Activated naive CD4-positive, alpha-beta T cell treated with anti-CD3 and anti-CD28 coated beads, Interleukin-2, amount 50 U/mL, for 72 hours (primary cell): ENCODE measurements around the gene MAGOH. TPM values are rescaled to one million over a fixed set of nuclear protein-coding genes. Genes with fewer than 3 reads are reported as not detected.
"Not testable (repeated sequence)": the region's sequence is repeated elsewhere in the genome, so short reads cannot be mapped to it uniquely, and the experiment has no call there.

Source experiments
- ATAC-seq, 2 donors: fragments of 150-1000 bp; cut with Tn5 transposase; 2 replicates each; pipeline ENCODE4 v1.10.0; 2021; ENCODE audit warnings: mild to moderate bottlenecking in 2 of 2, moderate library complexity in 2 of 2
- DNase-seq, 2 donors: peaks; one replicate each; pipeline ENCODE4 v3.0.0; 2021 to 2022; ENCODE audit warnings: low spot score in 2 of 2
- H3K27ac Mint-ChIP-seq, 2 donors: one replicate each; pipeline ENCODE4 v1.8.0; 2022; ENCODE audit warnings: mild to moderate bottlenecking in 2 of 2, mixed read lengths in 2 of 2
- H3K36me3 Mint-ChIP-seq, 2 donors: one replicate each; pipeline ENCODE4 v1.8.0; 2022; ENCODE audit warnings: mixed read lengths in 2 of 2
- H3K9me3 Mint-ChIP-seq, 2 donors: one replicate each; pipeline ENCODE4 v1.8.0; 2022; ENCODE audit warnings: mixed read lengths in 2 of 2
- total RNA-seq, 2 donors: library from RNA; stranded (reverse); gene quantifications; one replicate each; pipeline ENCODE4 v1.2.3, GENCODE V29; 2022

The MAGOH gene
- total RNA-seq: 10 to 100 TPM; 71.7 to 92.1 TPM

- Mint-ChIP-seq H3K36me3 (peaks cover 10 to 17% of the 10 kb centered on the region in 2 donors), H3K9me3 (no peaks in the 10 kb centered on the region), H3K27ac (peak within 1 kb of the TSS; percentile 94 to 98)
- ATAC-seq: peak; percentile 99 to 100
- peak; percentile 93 to 94 for DNase-seq
Measured at GRCh38 chr1:53238197-53239155, at the start of gene MAGOH. Gene MAGOH (minus strand): TSS chr1:53238518. CDS start chr1:53238448, 70 bp downstream.

- no peak for ATAC-seq
- H3K9me3 Mint-ChIP-seq: no peaks in the 10 kb centered on the region
- DNase-seq: no peak
- peaks cover 2 to 6% of the 10 kb centered on the region in 2 donors for H3K36me3 Mint-ChIP-seq
- no peak overlapping the region for H3K27ac Mint-ChIP-seq
Measured at GRCh38 chr1:53286955-53287354, 48.6 kb upstream of the MAGOH start.

GRCh38 chr1:53285969-53286760 is 47.8 kb upstream of the MAGOH start:
- Mint-ChIP-seq H3K27ac (peak overlapping the region in 1 of 2 donors; percentile 55), H3K9me3 (no peaks in the 10 kb centered on the region), H3K36me3 (peaks cover 6% of the 10 kb centered on the region in 2 donors)
- DNase-seq (no peak), ATAC-seq (peak in 1 of 2 donors; percentile 73)

- Mint-ChIP-seq H3K27ac (no peak overlapping the region), H3K36me3 (peaks cover 6% of the 10 kb centered on the region in 2 donors), H3K9me3 (no peaks in the 10 kb centered on the region)
- ATAC-seq (no peak), DNase-seq (no peak)
Measured at GRCh38 chr1:53285546-53285945, 47.2 kb upstream of the MAGOH start.

GRCh38 chr1:53284224-53285020 is 46.1 kb upstream of the MAGOH start:
- H3K9me3 Mint-ChIP-seq: no peaks in the 10 kb centered on the region
- no peak for DNase-seq
- peak overlapping the region in 1 of 2 donors; percentile 36 for H3K27ac Mint-ChIP-seq
- no peak for ATAC-seq
- H3K36me3 Mint-ChIP-seq: peaks cover 6% of the 10 kb centered on the region in 2 donors

GRCh38 chr1:53283156-53283555 is 44.8 kb upstream of the MAGOH start:
- DNase-seq, H3K9me3 Mint-ChIP-seq, H3K36me3 Mint-ChIP-seq, H3K27ac Mint-ChIP-seq, ATAC-seq: not testable (repeated sequence)

GRCh38 chr1:53281133-53281532 is 42.8 kb upstream of the MAGOH start:
- ATAC-seq (no peak), DNase-seq (no peak)
- Mint-ChIP-seq H3K9me3 (no peaks in the 10 kb centered on the region), H3K27ac (peak overlapping the region; percentile 66 to 96), H3K36me3 (peaks cover 16 to 18% of the 10 kb centered on the region in 2 donors)

GRCh38 chr1:53280496-53280895 is 42.2 kb upstream of the MAGOH start:
- ATAC-seq (no peak), DNase-seq (no peak)
- no peaks in the 10 kb centered on the region for H3K9me3 Mint-ChIP-seq
- H3K27ac Mint-ChIP-seq: peak overlapping the region; percentile 66 to 96
- H3K36me3 Mint-ChIP-seq: peaks cover 16 to 18% of the 10 kb centered on the region in 2 donors

- Mint-ChIP-seq H3K27ac (peak overlapping the region in 1 of 2 donors; percentile 66), H3K9me3 (no peaks in the 10 kb centered on the region), H3K36me3 (peaks cover 12 to 18% of the 10 kb centered on the region in 2 donors)
- DNase-seq (no peak), ATAC-seq (no peak)
Measured at GRCh38 chr1:53279296-53280200, 41.2 kb upstream of the MAGOH start.

- DNase-seq (peak in 1 of 2 donors; percentile 79), ATAC-seq (peak; percentile 70 to 71)
- Mint-ChIP-seq H3K36me3 (peaks cover 12 to 25% of the 10 kb centered on the region in 2 donors), H3K9me3 (no peaks in the 10 kb centered on the region), H3K27ac (no peak overlapping the region)
Measured at GRCh38 chr1:53278298-53278725, 40.0 kb upstream of the MAGOH start.

- ATAC-seq (no peak), DNase-seq (no peak)
- Mint-ChIP-seq H3K9me3 (no peaks in the 10 kb centered on the region), H3K27ac (no peak overlapping the region), H3K36me3 (peaks cover 12 to 25% of the 10 kb centered on the region in 2 donors)
Measured at GRCh38 chr1:53277326-53277725, 39.0 kb upstream of the MAGOH start.

- no peak for ATAC-seq
- Mint-ChIP-seq H3K27ac (no peak overlapping the region), H3K9me3 (no peaks in the 10 kb centered on the region), H3K36me3 (peaks cover 12 to 22% of the 10 kb centered on the region in 2 donors)
- no peak for DNase-seq
Measured at GRCh38 chr1:53276902-53277281, 38.6 kb upstream of the MAGOH start.

- ATAC-seq (no peak), DNase-seq (no peak)
- Mint-ChIP-seq H3K36me3 (peaks cover 12 to 19% of the 10 kb centered on the region in 2 donors), H3K9me3 (no peaks in the 10 kb centered on the region), H3K27ac (no peak overlapping the region)
Measured at GRCh38 chr1:53276153-53276901, 38.0 kb upstream of the MAGOH start.

- Mint-ChIP-seq H3K9me3 (no peaks in the 10 kb centered on the region), H3K27ac (no peak overlapping the region), H3K36me3 (peaks cover 12 to 19% of the 10 kb centered on the region in 2 donors)
- ATAC-seq: no peak
- no peak for DNase-seq
Measured at GRCh38 chr1:53275566-53275965, 37.2 kb upstream of the MAGOH start.
